GM21786 (cell line): ENCODE measurements around the gene KIF17.

ENCODE experiments used
- ATAC-seq: cut with Tn5 transposase; IDR thresholded peaks from one replicate; pipeline ENCODE4 v1.9.1; 2021; ENCODE audit not compliant: unreplicated experiment

The KIF17 gene

DNA sequence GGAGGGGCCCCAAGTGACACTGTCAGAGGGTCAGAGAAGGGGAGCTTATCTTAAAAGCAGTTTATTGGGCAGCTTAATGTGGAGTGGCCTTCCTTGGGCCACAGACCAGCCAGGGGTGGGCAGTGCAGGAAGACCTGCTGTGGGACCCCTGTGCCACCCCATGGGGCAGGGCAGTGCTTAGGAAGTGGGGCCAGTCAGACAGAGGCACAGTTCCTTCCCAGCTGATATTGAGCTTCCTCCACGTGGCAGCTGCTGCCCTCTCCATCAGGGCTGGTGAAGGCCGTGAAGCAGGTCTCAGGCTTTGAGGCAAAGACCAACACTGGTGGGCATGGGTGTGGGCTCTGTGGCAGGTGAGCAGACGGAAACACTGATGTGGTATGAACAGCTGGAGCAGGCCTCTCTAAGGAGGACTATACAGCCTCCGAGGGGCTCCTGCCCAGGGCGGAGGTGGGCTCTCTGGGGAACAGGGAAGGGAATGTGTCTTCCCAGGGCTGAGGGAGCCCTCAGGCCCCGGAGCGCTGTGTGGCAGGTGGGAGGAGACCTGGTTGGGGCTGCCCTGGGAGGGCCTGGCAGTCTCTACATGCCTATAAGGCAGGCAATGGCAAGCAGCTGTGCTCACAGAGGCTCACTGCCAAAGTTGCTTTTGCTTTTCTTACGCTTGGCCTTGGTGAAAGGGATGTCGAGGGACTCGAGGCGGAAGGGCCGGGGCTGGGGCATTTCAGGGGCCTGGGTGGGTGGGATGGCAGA lies 53.7 kb downstream of the KIF17 start:
- ATAC-seq, result no peak

DNA sequence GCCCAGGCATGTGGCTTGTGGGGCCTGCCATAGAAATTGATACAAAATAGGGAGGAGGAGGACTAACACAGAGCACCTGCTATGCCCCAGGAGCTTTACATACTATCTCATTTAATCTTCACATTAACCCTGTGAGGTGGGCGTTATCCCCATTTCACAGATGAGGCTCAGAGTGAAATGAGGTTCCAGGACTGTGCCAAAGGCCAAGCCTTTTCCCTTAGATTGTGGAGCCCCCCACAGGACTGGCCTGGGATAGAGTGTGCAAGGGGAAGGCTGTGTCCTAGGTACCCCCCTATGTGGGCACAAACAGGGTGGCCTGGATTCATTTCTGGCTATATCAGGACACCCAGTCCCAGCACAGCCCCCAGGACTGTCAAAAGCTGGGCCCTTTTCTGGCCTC lies 54.4 kb downstream of the KIF17 start:
- no peak for ATAC-seq

DNA sequence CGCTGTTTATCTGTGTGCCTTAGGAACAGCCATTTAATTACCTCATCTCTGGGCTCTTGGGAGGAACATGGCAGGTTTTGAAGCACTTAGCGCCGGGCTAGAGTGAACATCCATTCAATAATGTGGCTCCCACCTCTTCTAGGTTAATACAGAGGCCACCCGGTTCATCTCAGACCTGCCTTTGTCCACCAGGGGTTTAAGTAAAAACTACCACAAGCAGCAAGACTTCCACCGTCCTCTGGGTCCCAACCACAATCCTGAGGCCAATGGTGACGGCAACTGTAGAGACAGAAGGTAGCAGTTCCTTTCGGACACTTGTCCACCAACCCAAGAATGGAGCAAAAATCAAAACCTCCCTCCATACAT lies 55.7 kb downstream of the KIF17 start:
- ATAC-seq, result no peak

DNA sequence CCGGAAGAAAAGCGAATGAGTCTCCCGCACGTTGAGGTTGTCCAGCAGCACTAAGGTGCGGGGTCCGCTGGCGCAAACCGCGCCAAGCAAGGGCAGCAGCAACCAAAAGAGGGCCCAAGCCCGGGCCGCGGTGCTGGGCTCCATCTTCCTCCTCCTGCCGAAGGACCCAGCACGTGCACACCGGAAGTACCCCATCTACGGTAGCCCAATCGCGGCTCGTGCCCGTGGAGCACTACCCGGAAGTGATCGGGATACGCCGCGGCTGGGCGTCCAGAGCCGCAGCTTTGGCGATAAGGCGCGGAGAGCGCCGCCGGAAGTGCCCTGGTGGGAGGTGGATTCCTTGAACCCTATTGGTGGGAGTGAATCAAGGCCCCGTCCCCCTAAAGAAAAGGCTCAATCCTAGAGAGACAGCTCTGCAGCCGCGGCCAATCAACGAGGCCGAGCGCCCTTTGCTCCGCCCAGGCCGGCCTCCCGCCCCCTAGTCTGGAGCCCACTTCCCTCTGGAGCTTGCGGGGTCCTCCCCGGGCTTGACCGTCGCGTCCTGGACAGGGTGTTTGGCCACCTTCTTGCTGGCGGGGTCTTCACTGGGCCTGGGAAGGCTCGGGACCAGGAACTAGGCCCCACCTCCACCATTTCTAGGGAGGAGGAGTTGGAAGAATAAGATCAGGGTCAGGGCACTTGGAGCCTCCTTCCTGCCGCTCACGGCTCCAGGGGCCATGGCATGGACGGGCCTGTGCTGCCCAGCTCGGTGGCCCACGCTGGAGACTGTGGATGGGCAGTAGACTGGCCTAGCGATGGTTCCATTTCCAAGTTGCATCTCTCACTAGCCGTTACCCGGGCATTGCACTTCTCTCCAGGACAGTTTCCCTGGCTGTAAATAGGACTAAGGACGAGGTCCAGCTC lies 56.3 kb downstream of the KIF17 start, which contains the start of gene DDOST:
Gene DDOST (minus strand): TSS at position 163 of the 903 bp plus-strand sequence. CDS start 19 bp downstream, at position 144.
- peak; percentile 94 for ATAC-seq

DNA sequence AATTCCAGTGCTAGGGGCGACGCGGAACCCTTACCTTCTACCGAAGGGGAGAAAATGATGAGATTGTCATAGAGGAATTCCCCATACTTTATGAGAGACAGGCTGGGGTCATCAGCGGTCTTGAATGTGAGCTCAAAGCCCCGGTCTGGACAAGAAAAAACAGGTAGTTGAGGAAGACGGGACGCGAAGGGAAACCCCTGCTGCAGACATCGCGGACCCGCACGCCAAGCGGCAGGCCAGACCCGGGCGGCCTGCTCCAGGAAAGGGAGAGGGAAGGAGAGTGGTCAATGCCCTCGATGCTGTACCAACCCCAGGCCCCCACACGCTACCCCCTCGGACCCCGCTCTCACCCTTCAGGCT lies 57.0 kb downstream of the KIF17 start:
- no peak for ATAC-seq

DNA sequence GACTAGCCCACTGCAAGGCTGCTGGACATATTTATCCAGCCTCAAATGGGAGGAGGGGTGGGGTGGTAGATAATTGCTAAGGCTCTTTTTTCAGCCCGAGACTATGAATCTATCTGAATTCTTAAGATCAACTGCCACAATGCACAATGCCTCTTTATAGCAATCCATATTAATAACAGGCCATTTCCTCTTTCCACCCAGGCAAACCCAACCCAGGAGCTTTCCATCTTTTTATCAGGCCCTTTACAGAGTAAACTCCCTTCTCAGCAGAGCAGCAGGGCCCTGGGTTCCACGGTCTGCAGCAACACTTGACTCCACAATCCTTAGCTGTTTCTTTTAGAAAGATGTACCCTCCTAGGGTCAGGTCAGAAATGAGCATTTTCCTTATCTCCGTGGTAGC lies 57.4 kb downstream of the KIF17 start:
- ATAC-seq, result no peak

DNA sequence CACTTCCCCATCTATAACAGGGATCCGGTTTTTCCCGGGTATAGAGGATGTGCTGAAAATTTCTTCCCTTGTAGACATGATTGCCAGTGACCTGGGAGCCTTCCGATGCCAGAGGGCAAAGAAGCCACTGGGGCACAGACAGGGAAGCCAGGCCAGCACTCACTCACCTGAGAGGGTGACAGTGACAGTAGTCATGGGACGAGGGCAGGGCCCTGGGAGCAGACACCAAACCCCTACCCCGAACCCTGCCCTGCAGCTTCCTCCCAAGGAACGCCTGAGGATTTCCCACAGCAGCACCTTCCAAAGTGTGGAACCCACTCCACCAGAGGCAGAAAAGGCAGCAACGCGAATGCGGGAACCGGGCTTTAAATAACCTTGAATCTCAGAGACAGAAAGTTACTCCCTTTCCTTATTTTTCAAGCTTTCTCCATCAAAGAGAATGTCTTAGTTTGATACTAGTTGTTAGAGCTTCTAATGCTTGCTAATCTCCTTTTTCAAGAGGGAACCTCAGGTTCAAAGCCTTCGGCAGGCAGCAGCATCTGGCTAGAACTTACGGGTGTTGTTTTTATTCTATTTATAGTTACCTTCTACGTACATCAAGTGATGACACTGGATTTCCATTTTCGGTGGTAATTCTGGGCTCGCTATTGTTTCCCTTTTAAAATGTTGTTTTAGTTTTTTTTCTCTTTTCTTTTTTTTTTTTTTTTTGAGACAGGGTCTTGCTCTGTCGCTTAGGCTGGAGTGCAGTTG lies 59.5 kb downstream of the KIF17 start:
- no peak for ATAC-seq

DNA sequence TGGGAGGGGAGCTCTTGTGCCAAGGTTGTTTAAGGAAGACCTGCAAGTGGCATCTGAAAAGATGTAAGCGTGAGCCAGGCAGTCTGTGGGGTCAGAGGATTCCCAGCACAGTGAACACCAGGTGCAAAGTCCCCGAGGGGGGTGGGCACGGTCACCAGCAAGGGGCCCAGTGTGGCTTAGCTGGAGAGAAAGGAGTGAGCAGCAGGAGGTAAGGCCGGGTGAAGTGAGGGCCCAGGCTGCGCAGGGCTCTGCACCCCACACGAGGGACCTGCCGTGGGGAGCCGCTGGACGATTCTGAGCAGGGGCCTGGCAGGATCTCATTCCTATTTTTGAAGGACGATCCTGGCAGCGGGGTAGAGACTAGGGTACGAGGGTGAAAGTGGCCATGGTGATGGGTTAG lies 60.8 kb downstream of the KIF17 start:
- ATAC-seq, result no peak

DNA sequence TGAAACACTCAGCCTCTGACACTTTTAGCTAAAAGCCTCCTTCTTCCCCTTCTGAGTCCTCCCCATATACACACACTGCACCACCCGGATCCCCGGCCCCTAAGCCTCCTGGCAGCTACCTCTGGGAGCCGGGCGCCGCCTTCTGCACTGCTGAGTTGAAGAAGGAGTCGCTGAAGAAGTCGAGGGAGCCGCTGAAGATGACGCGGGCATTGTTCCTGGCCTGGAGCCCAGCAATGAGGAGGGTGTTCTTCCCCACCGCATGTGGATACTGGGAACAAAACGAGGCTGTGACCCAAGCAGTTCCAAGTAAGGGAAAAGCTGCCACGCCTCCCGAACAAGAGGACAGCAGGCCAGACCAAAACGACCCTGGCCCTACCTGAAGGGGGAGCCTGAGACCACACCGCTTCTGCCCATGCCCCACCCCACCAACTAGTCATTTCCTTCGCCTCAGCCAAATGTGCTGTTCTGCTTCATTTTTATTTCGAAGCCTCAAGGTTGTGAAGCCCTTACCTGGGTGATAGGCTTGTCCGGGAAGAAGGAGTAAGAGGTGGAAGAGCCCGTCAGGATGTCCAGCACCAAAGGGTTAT lies 63.6 kb downstream of the KIF17 start:
- no peak for ATAC-seq

DNA sequence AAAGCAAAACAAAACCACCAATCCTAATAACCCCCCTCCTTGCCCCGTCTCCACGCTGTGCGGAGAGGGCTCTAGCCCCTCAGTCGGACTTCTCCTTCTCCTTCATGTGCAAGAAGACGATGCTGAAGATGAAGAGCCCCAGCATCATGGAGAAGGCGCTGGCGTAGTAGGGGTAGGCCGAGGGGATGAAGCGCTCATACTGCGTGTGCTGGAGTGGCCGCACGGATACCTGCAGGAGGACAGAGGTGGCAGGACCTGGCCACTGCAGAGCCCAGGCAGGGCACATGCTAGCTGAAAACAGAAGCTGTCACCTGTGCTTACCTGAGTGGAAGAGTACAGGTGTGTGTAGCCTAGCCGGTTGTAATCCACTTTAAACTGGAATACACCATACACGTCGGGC lies 65.5 kb downstream of the KIF17 start:
- no peak for ATAC-seq

DNA sequence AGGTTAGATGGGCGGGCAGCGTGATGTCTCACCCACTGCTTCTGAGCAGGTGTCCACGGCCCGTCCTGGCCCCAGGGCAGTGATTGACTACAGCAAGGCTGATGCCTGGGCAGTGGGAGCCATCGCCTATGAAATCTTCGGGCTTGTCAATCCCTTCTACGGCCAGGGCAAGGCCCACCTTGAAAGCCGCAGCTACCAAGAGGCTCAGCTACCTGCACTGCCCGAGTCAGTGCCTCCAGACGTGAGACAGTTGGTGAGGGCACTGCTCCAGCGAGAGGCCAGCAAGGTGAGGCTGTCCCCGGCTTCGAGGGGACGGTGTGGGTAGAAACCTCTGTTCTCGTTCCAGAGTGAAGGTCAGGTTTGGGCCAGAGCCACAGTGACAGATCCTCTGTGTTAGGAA lies 68.9 kb downstream of the KIF17 start:
- ATAC-seq, result no peak

DNA sequence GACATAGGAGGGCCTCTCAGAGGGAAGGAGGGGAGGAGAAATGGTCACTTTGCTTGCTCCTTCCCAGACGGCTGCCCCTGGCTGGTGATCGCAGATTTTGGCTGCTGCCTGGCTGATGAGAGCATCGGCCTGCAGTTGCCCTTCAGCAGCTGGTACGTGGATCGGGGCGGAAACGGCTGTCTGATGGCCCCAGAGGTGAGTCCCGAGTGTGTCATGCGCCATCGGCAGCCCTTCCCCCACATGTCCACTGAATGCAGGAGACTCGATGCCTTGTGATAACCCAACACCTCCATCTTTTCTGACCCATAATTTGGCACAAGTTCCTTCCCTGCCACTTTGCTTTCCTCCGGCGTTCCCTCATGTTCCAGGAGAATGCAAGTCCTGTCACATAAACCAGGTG lies 69.4 kb downstream of the KIF17 start:
- no peak for ATAC-seq

DNA sequence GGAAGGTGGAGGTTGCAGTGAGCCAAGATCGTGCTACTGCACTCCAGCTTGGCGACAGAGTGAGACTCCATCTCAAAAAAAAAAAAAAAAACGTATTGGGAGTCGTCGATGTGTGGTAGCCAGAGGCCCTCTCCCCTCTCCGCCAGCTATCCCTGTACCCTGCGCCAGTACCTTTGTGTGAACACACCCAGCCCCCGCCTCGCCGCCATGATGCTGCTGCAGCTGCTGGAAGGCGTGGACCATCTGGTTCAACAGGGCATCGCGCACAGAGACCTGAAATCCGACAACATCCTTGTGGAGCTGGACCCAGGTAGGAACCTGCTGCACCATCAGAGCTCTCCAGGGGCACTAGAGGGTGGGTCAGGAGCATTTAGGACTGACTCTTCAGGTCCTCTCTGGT lies 72.4 kb downstream of the KIF17 start:
- no peak for ATAC-seq

DNA sequence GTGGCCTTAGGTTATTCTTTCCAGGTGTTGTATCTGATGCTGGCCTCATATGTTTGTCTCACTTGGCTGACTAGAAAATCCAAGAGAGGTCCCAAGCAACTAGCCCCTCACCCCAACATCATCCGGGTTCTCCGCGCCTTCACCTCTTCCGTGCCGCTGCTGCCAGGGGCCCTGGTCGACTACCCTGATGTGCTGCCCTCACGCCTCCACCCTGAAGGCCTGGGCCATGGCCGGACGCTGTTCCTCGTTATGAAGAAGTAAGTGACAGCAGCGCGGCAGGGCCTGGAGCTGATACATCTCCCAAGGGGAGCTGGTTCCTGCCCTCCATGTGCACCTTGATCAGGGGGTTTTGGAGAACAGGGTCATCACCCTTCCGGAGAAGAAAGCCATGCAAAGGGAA lies 73.4 kb downstream of the KIF17 start:
- ATAC-seq, result no peak

DNA sequence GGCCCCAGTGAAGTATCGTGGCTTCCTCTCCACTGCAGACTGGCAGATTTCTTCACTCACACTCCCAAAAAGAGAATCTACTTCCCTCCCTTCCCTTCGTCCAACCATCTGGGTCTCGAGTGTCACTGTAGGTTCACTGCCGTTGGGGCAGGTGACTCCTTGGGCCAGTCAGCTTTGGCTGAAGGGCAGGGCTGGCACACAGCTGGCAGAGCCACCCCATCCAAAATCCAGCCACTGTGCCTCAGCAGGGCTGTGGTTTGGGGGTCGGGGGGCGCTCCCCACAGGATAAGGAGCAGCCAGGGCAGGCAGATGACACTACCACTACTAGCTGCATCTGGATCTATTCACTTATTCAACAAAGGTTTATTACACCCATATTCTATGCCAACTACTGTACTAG lies 74.7 kb downstream of the KIF17 start:
- ATAC-seq, result no peak

DNA sequence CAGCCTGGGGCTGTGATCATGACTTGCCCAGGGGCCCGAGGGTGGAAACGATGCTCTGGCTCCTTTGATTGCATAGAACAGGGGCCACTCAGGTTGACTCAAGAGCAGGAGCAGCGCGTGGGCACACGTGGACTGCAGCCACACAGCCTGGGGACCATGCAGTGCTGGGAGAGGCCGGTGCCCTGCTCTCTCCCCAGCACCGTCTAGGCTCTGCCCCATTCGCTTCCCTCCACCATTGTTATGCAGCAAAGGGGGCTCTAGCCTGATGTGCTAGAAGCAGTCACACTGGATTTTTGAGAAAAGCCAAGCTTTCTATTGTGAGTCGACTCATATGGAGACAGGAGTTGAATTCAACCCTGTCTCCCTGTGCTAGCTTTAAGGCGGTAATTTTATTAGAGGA lies 75.8 kb downstream of the KIF17 start:
- no peak for ATAC-seq

DNA sequence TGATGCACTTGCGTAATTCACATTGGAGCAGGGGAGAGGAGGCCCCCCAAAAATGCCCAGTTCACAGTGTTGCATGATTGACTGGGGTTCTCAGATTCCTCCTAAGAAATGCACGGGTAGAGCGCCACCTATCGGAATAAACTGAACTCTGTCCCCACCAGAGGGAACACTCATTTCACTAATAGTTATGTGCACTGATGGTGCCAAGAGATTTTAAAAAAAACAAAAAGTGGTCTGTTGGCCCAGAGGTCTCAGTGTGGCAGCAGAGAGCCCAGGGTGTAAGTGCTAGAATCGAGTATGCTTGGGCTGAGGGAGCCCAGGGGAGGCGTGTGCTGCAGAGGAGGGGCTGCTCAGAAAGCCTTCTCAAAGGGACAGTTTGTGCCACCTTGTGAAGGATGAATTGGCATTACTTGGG lies 77.6 kb downstream of the KIF17 start:
- ATAC-seq, result no peak

DNA sequence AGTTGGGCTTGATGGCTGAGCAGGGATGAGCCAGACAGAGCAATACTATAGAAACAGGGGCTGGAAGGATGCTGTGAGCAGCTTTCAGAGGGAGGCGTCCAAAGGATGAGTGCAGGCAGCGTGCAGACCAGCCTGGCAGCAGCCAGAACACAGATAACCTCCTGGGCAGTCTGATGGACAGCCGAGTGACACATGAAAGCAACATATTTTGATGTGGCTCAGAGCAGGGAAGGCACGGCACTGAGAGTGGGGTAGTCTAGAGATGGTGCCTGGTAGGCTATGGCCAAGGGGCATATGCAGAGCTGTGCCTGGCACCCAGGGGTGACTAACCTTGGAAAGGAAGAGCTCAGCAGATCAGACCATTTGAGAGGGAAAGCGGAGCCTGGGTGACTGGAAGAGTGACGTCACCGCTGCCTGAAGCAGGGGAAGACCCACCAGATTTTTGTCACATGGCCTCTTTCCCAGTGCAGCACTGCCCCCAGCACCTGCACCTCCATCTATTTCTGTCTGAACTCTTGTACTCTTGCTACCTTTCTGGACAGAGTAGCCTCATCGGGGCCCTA lies 80.9 kb downstream of the KIF17 start:
- no peak for ATAC-seq

DNA sequence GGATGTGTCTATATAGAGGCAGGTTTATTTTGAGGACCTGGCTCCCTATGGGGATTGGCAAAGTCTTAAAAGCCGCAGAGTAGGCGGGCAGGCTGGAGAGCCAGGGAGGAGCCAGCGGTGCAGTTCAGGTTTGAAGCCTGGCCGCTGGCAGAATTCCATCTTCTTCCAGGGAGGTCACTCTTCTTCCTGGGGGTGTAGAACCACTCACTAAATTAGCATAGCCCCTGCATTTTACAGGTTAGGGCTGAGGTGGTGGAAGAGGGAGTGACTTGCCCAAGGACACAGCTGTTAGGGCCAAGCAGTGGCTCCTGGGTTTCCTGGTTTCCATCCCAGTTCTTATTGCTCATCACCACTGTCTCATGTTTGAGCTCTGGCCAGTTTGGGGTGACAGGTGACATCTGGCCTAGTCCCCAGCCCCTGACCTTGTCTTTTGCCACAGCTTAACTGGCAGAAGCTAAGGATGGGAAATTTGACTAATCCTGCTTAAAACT lies 83.2 kb downstream of the KIF17 start:
- ATAC-seq, result no peak

DNA sequence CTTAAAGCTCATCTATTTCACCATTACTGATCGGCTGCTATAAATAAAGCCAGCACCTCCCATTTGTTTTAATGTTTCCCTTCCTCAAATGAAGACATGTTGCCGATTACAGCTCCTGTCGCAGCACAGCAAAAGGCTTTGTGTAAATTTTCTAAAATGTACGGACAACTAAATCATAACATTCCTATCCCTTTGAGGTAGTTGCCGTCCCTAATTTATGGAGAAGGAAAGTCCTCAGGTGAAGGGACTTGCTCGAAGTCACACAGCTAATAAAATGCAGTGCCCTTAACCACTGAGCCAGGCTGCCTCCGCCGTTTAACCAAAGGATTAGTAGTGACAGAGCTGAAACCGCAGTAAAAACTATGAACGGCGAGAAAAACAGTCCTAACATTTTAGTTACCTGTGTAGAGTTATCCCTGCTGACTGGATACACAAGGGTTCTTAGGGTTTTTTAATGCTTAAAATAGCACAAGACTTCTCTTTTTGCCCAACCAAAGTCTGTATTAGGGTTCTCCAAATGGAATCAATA lies 83.7 kb downstream of the KIF17 start:
- ATAC-seq, result no peak
